Trophoblast cell (in vitro differentiated cells and primary cell): Measurements from ENCODE around the gene SLC10A3.
A peak's percentile ranks its signal among the peaks of the same experiment; 100 is the strongest.

ENCODE experiments used
- DNase-seq, 2 donors: peaks; one replicate each; pipeline ENCODE4 v3.0.0-alpha.2; 2016
- H2AFZ ChIP-seq: 2 replicates; pipeline ENCODE4 v1.6.1; 2013; ENCODE audit warnings: low read length, moderate library complexity, mild to moderate bottlenecking; ENCODE audit not compliant: insufficient read depth, poor library complexity
- H2AK5ac ChIP-seq: 2 replicates; pipeline ENCODE4 v1.6.1; 2013; ENCODE audit warnings: mild to moderate bottlenecking, low read length
- H2BK120ac ChIP-seq: 2 replicates; pipeline ENCODE4 v1.6.1; 2013; ENCODE audit warnings: low read length, mild to moderate bottlenecking, moderate library complexity; ENCODE audit not compliant: insufficient read depth, poor library complexity
- H2BK12ac ChIP-seq: 2 replicates; pipeline ENCODE4 v1.6.1; 2013; ENCODE audit warnings: mild to moderate bottlenecking, low read length, moderate library complexity
- H2BK5ac ChIP-seq: 2 replicates; pipeline ENCODE4 v1.6.1; 2013; ENCODE audit warnings: low read length, low read depth, moderate library complexity, mild to moderate bottlenecking; ENCODE audit not compliant: poor library complexity
- H3K14ac ChIP-seq: 2 replicates; pipeline ENCODE4 v1.6.1; 2013; ENCODE audit warnings: mild to moderate bottlenecking, low read length
- H3K18ac ChIP-seq: 2 replicates; pipeline ENCODE4 v1.6.1; 2013; ENCODE audit warnings: mild to moderate bottlenecking, low read length
- H3K23ac ChIP-seq: 2 replicates; pipeline ENCODE4 v1.6.1; 2013; ENCODE audit warnings: low read length
- H3K27ac ChIP-seq: 2 replicates; pipeline ENCODE4 v1.5.1; 2013; ENCODE audit warnings: low read depth, mild to moderate bottlenecking, inconsistent platforms, low read length, moderate library complexity
- H3K27me3 ChIP-seq: 2 replicates; pipeline ENCODE4 v1.6.1; 2013; ENCODE audit warnings: inconsistent platforms, mild to moderate bottlenecking, low read length, moderate library complexity; ENCODE audit not compliant: insufficient read depth
- H3K36me3 ChIP-seq, 2 experiments: 1 replicate in 1 of 2; 2 replicates in 1 of 2; pipeline ENCODE4 v1.6.1; 2013; ENCODE audit warnings: low read length in 2 of 2, mild to moderate bottlenecking in 2 of 2, moderate library complexity in 1 of 2; ENCODE audit not compliant: insufficient read depth in 2 of 2, control insufficient read depth in 1 of 2
- H3K4ac ChIP-seq: 2 replicates; pipeline ENCODE4 v1.6.1; 2013; ENCODE audit warnings: low read depth, mild to moderate bottlenecking, low read length, moderate library complexity
- H3K4me1 ChIP-seq, 2 experiments: 1 replicate in 1 of 2; 2 replicates in 1 of 2; pipeline ENCODE4 v1.6.1; 2013; ENCODE audit warnings: low read length in 2 of 2, mild to moderate bottlenecking in 2 of 2, moderate library complexity in 1 of 2; ENCODE audit not compliant: insufficient read depth in 2 of 2, control insufficient read depth in 1 of 2
- H3K4me2 ChIP-seq: 2 replicates; pipeline ENCODE4 v1.6.1; 2013; ENCODE audit warnings: inconsistent platforms, mild to moderate bottlenecking, low read length, moderate library complexity
- H3K4me3 ChIP-seq: 2 replicates; pipeline ENCODE4 v1.5.1; 2013; ENCODE audit warnings: mild to moderate bottlenecking, low read depth, low read length, inconsistent platforms
- H3K79me1 ChIP-seq: one replicate; pipeline ENCODE4 v1.6.1; 2013; ENCODE audit warnings: low read length
- H3K79me2 ChIP-seq: 2 replicates; pipeline ENCODE4 v1.6.1; 2013; ENCODE audit warnings: low read length, mild to moderate bottlenecking; ENCODE audit not compliant: control insufficient read depth, insufficient read depth, poor library complexity
- H3K9ac ChIP-seq: 2 replicates; pipeline ENCODE4 v1.6.1; 2013; ENCODE audit warnings: mild to moderate bottlenecking, low read length
- H3K9me3 ChIP-seq: 2 replicates; pipeline ENCODE4 v1.6.1; 2013; ENCODE audit warnings: low read depth, mild to moderate bottlenecking, control low read depth, inconsistent platforms, low read length; ENCODE audit not compliant: insufficient read depth
- H4K12ac ChIP-seq: 2 replicates; pipeline ENCODE4 v1.6.1; 2013; ENCODE audit warnings: low read depth, mild to moderate bottlenecking, low read length, moderate library complexity
- H4K8ac ChIP-seq: 2 replicates; pipeline ENCODE4 v1.6.1; 2013; ENCODE audit warnings: low read depth, mild to moderate bottlenecking, low read length, moderate library complexity
- H4K91ac ChIP-seq: one replicate; pipeline ENCODE4 v1.6.1; 2013; ENCODE audit warnings: low read depth, mild to moderate bottlenecking, low read length, moderate library complexity
- WGBS: extraction: QIAGEN DNeasy Blood & Tissue Kit; methylation state at CpG from one replicate; pipeline ENCODE4 v1.1.7; 2013; ENCODE audit warnings: missing lambda C conversion rate; ENCODE audit not compliant: insufficient read length, insufficient coverage; ENCODE audit errors: extremely low coverage; 5-methylcytosine and 5-hydroxymethylcytosine counted together

SLC10A3 gene

DNA sequence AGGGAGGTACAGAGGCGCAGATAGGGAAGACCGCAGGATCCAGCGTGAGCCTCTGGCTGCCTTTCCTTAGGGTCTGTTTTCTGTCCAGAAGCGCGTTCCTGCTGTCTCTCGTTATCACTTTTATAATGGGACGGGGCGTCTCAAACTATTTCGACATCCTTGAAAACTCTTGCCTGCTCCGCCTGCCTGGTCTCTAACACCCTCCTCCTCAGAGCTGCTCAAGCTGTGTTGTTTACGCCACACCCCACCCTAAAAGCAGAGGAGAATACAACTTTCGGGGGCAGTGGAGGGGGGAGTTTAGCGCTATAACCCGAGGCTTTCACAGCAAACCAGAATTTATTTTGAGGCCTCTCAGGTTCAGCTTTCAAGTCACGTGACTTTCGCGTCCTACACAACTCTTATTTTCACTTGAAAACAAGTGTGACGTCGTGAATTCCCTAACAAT is 26.2 kb upstream of the SLC10A3 start:
- no peaks in the 10 kb centered on the region for H3K36me3 ChIP-seq
- H3K18ac ChIP-seq = peak overlapping the region; percentile 60
- H4K12ac ChIP-seq = peak overlapping the region; percentile 16
- H3K9me3 ChIP-seq = no peaks in the 10 kb centered on the region
- H3K14ac ChIP-seq = peak overlapping the region; percentile 8
- H3K9ac ChIP-seq = peak overlapping the region; percentile 71
- H2BK5ac ChIP-seq = peak overlapping the region; percentile 61
- no peak overlapping the region for H3K4ac ChIP-seq
- peak in 1 of 2 donors; percentile 51 for DNase-seq
- H3K23ac ChIP-seq = no peak overlapping the region
- H3K4me2 ChIP-seq = peak overlapping the region; percentile 65
- peak overlapping the region; percentile 95 for H3K27ac ChIP-seq
- peaks cover 9 to 14% of the 10 kb centered on the region in 2 experiments for H3K4me1 ChIP-seq
- H4K91ac ChIP-seq = peak overlapping the region; percentile 85
- H2AFZ ChIP-seq = no peak overlapping the region
- peak overlapping the region; percentile 63 for H3K4me3 ChIP-seq
- WGBS = no CpG with 5 or more reads among the region's 19 CpGs
- H3K79me1 ChIP-seq = peaks cover 14% of the 10 kb centered on the region
- H2BK120ac ChIP-seq = peak overlapping the region; percentile 83
- peak overlapping the region; percentile 95 for H4K8ac ChIP-seq
- H2BK12ac ChIP-seq = no peak overlapping the region
- H3K27me3 ChIP-seq = no peaks in the 10 kb centered on the region
- H3K79me2 ChIP-seq = peaks cover 5% of the 10 kb centered on the region
- no peak overlapping the region for H2AK5ac ChIP-seq

- Histone ChIP-seq H3K14ac (peak within 1 kb of the TSS; percentile 93), H2AFZ (peak within 1 kb of the TSS; percentile 81), H4K91ac (peak within 1 kb of the TSS; percentile 90), H2AK5ac (peak within 1 kb of the TSS; percentile 59), H3K27me3 (no peaks in the 10 kb centered on the region), H2BK5ac (peak within 1 kb of the TSS; percentile 90), H3K79me1 (peaks cover 14% of the 10 kb centered on the region), H3K79me2 (peaks cover 5% of the 10 kb centered on the region), H3K9ac (peak within 1 kb of the TSS; percentile 94), H3K9me3 (no peaks in the 10 kb centered on the region), H2BK12ac (peak within 1 kb of the TSS; percentile 79), H3K4me2 (peak within 1 kb of the TSS; percentile 96), H2BK120ac (peak within 1 kb of the TSS; percentile 83), H3K36me3 (peaks cover 0 to 2% of the 10 kb centered on the region in 2 experiments), H4K8ac (peak within 1 kb of the TSS; percentile 95), H3K4me1 (peaks cover 10 to 16% of the 10 kb centered on the region in 2 experiments), H3K18ac (peak within 1 kb of the TSS; percentile 90), H4K12ac (peak within 1 kb of the TSS; percentile 67), H3K4ac (peak within 1 kb of the TSS; percentile 87), H3K27ac (peak within 1 kb of the TSS; percentile 95), H3K23ac (no peak within 1 kb of the TSS), H3K4me3 (peak within 1 kb of the TSS; percentile 81)
- WGBS = no CpG with 5 or more reads among the region's 59 CpGs
- peak; percentile 79 to 89 for DNase-seq
These were observed 25.7 kb upstream of the SLC10A3 start, which contains the start of gene FAM3A for GRCh38 chrX:154515966-154516655. Gene FAM3A (minus strand): TSS chrX:154516232. CDS start chrX:154515772, 460 bp downstream.

- H2AFZ ChIP-seq = peak overlapping the region; percentile 81
- H3K4me3 ChIP-seq = peak overlapping the region; percentile 81
- WGBS = no CpG with 5 or more reads among the region's 34 CpGs
These were observed 24.9 kb upstream of the SLC10A3 start for GRCh38 chrX:154515090-154515965.

DNA sequence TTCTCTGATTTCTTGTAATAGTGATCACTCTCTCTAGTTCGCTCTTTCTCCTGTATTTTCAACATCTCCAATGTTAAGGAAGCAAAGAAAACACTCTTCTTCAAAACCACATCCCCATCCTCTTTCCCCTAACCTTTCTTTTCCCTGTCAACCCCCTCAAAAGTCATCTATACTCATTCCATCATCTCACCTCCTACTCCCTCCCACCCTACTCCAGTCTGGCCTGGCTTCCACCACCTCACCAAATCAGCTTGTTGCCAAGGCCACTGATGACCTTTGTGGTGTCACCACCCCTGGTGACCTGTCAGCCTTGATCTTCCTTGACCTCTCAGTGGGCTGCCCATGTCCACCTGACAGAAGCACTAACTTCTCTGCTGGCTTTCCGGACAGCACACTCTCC is 23.3 kb upstream of the SLC10A3 start:
- Histone ChIP-seq H2BK5ac (no peak overlapping the region), H3K4me2 (no peak overlapping the region), H3K23ac (no peak overlapping the region), H3K4me1 (peaks cover 10 to 16% of the 10 kb centered on the region in 2 experiments), H3K79me2 (peaks cover 5% of the 10 kb centered on the region), H2BK12ac (no peak overlapping the region), H2BK120ac (no peak overlapping the region), H3K4ac (no peak overlapping the region), H3K9ac (no peak overlapping the region), H3K79me1 (peaks cover 14% of the 10 kb centered on the region), H2AK5ac (no peak overlapping the region), H3K27me3 (no peaks in the 10 kb centered on the region), H3K27ac (no peak overlapping the region), H4K12ac (no peak overlapping the region), H3K36me3 (peaks cover 4 to 5% of the 10 kb centered on the region in 2 experiments), H3K14ac (no peak overlapping the region), H3K9me3 (no peaks in the 10 kb centered on the region), H3K18ac (no peak overlapping the region), H3K4me3 (no peak overlapping the region), H4K91ac (no peak overlapping the region), H2AFZ (no peak overlapping the region), H4K8ac (no peak overlapping the region)
- DNase-seq = no peak
- WGBS = no CpG with 5 or more reads among the region's 2 CpGs

More at GRCh38 chrX:154515090-154515965, 24.9 kb upstream of the SLC10A3 start:
- peaks cover 5% of the 10 kb centered on the region for H3K79me2 ChIP-seq
- peak overlapping the region; percentile 87 for H3K4ac ChIP-seq
- H3K27me3 ChIP-seq = no peaks in the 10 kb centered on the region
- H4K91ac ChIP-seq = peak overlapping the region; percentile 90
- no peak overlapping the region for H3K23ac ChIP-seq
- peak overlapping the region; percentile 19 for H2BK12ac ChIP-seq
- H2AK5ac ChIP-seq = peak overlapping the region; percentile 59
- H3K27ac ChIP-seq = peak overlapping the region; percentile 87
- H2BK5ac ChIP-seq = peak overlapping the region; percentile 90
- H3K18ac ChIP-seq = peak overlapping the region; percentile 85
- peak overlapping the region; percentile 82 for H2BK120ac ChIP-seq
- H3K4me2 ChIP-seq = peak overlapping the region; percentile 96
- peaks cover 14% of the 10 kb centered on the region for H3K79me1 ChIP-seq
- H3K9ac ChIP-seq = peak overlapping the region; percentile 94
- peaks cover 10 to 16% of the 10 kb centered on the region in 2 experiments for H3K4me1 ChIP-seq
- H3K36me3 ChIP-seq = peaks cover 0 to 2% of the 10 kb centered on the region in 2 experiments
- peak overlapping the region; percentile 67 for H4K12ac ChIP-seq
- H4K8ac ChIP-seq = peak overlapping the region; percentile 93
- DNase-seq = peak; percentile 38 to 50
- peak overlapping the region; percentile 67 for H3K14ac ChIP-seq
- H3K9me3 ChIP-seq = no peaks in the 10 kb centered on the region
